Endodermal cell (in vitro differentiated cells): ENCODE results near the gene OR11A1. TPM values are rescaled to one million over a fixed set of nuclear protein-coding genes. Genes with fewer than 3 reads are reported as not detected.
A peak's percentile ranks its signal among the peaks of the same experiment; 100 is the strongest.

ENCODE experiments used
- DNase-seq: peaks from one replicate; pipeline ENCODE4 v3.0.0-alpha.2; 2017
- H3K27ac ChIP-seq: 2 replicates; pipeline ENCODE4 v1.5.1; 2013; ENCODE audit warnings: mild to moderate bottlenecking, low read depth, low read length, moderate library complexity
- H3K27me3 ChIP-seq: 2 replicates; pipeline ENCODE4 v1.6.1; 2013; ENCODE audit warnings: mild to moderate bottlenecking, low read length, moderate library complexity; ENCODE audit not compliant: insufficient read depth, control insufficient read depth, poor library complexity, severe bottlenecking
- H3K36me3 ChIP-seq: 2 replicates; pipeline ENCODE4 v1.7.0; 2013; ENCODE audit warnings: mild to moderate bottlenecking, low read length, moderate library complexity; ENCODE audit not compliant: control insufficient read depth, insufficient read depth
- H3K4me1 ChIP-seq: one replicate; pipeline ENCODE4 v1.7.0; 2013; ENCODE audit warnings: low read length; ENCODE audit not compliant: control insufficient read depth, insufficient read depth
- H3K4me3 ChIP-seq: 2 replicates; pipeline ENCODE4 v1.5.1; 2013; ENCODE audit warnings: mild to moderate bottlenecking, low read length, moderate library complexity
- H3K9ac ChIP-seq: 2 replicates; pipeline ENCODE4 v1.6.1; 2013; ENCODE audit warnings: mild to moderate bottlenecking, low read length, moderate library complexity; ENCODE audit not compliant: poor library complexity, severe bottlenecking; ENCODE audit errors: extremely low read depth
- H3K9me3 ChIP-seq: 2 replicates; pipeline ENCODE4 v1.6.1; 2013; ENCODE audit warnings: mild to moderate bottlenecking, low read length, moderate library complexity; ENCODE audit not compliant: control insufficient read depth
- H3K27ac Mint-ChIP-seq: 2 replicates; pipeline ENCODE4 v1.8.0; 2020; ENCODE audit warnings: mixed read lengths
- H3K27me3 Mint-ChIP-seq: 2 replicates; pipeline ENCODE4 v1.8.0; 2021; ENCODE audit warnings: mild to moderate bottlenecking, mixed read lengths; ENCODE audit not compliant: insufficient read depth
- H3K36me3 Mint-ChIP-seq: 2 replicates; pipeline ENCODE4 v1.8.0; 2020; ENCODE audit warnings: low read depth, mixed read lengths
- H3K4me1 Mint-ChIP-seq: 2 replicates; pipeline ENCODE4 v1.8.0; 2020; ENCODE audit warnings: mixed read lengths
- H3K4me3 Mint-ChIP-seq: 2 replicates; pipeline ENCODE4 v1.8.0; 2020; ENCODE audit warnings: mild to moderate bottlenecking, moderate library complexity, mixed read lengths
- H3K9me3 Mint-ChIP-seq: 2 replicates; pipeline ENCODE4 v1.8.0; 2020; ENCODE audit warnings: mild to moderate bottlenecking, mixed read lengths
- CTCF ChIP-seq: fragments of 200-600 bp; sonication (generic); conservative IDR thresholded peaks from 2 replicates; pipeline ENCODE4 v1.5.0; 2021; ENCODE audit warnings: antibody characterized with exemption, mild to moderate bottlenecking
- WGBS, 2 experiments: methylation state at CpG; one replicate each; pipeline versions ENCODE4 v1.1.5 to v1.1.7; 2013; ENCODE audit warnings: missing lambda C conversion rate in 2 of 2, mixed read lengths in 1 of 2; ENCODE audit not compliant: insufficient coverage in 1 of 2, insufficient read length in 1 of 2; 5-methylcytosine and 5-hydroxymethylcytosine counted together
- total RNA-seq, 2 donors: library from RNA; stranded (reverse); fragmentation: NEBNext Ultra II Directional in 1 of 2; extraction: Animal tissue kit (Norgen Biotek cat#: 25700) in 1 of 2; gene quantifications; 2 replicates in 1 of 2; 3 replicates in 1 of 2; pipeline ENCODE4 v1.2.1, GENCODE V29; 2021

OR11A1 gene
- total RNA-seq, 2 donors from 2014 or later: not detected

GRCh38 chr6:29504961-29505360, 48.1 kb upstream of the OR11A1 start:
- Mint-ChIP-seq H3K27ac (no peak overlapping the region), H3K36me3 (no peaks in the 10 kb centered on the region), H3K9me3 (no peaks in the 10 kb centered on the region), H3K4me1 (no peaks in the 10 kb centered on the region), H3K4me3 (no peak overlapping the region), H3K27me3 (no peaks in the 10 kb centered on the region)
- H3K27me3 ChIP-seq: no peaks in the 10 kb centered on the region
- H3K9me3 ChIP-seq: no peaks in the 10 kb centered on the region
- 93 to 100% methylated on average over 2 of the region's 2 CpGs for WGBS, 2 experiments
- DNase-seq: peak; percentile 22
- TF ChIP-seq CTCF: no peak
- no peak overlapping the region for H3K27ac ChIP-seq
- H3K9ac ChIP-seq: no peak overlapping the region
- no peak overlapping the region for H3K4me3 ChIP-seq
- H3K4me1 ChIP-seq: no peaks in the 10 kb centered on the region
- no peaks in the 10 kb centered on the region for H3K36me3 ChIP-seq

- Histone ChIP-seq H3K27ac (no peak overlapping the region), H3K9me3 (no peaks in the 10 kb centered on the region), H3K9ac (no peak overlapping the region), H3K36me3 (no peaks in the 10 kb centered on the region), H3K4me1 (no peaks in the 10 kb centered on the region), H3K27me3 (no peaks in the 10 kb centered on the region), H3K4me3 (no peak overlapping the region)
- no peak overlapping the region for H3K4me3 Mint-ChIP-seq
- peak; percentile 30 for DNase-seq
- H3K27me3 Mint-ChIP-seq: no peaks in the 10 kb centered on the region
- H3K36me3 Mint-ChIP-seq: no peaks in the 10 kb centered on the region
- WGBS, 2 experiments: 93 to 95% methylated on average over 3 to 5 of the region's 5 CpGs
- H3K27ac Mint-ChIP-seq: no peak overlapping the region
- TF ChIP-seq CTCF: no peak
- H3K4me1 Mint-ChIP-seq: no peaks in the 10 kb centered on the region
- no peaks in the 10 kb centered on the region for H3K9me3 Mint-ChIP-seq
Measured at GRCh38 chr6:29502597-29502996, 45.7 kb upstream of the OR11A1 start.

- no peak overlapping the region for H3K27ac Mint-ChIP-seq
- H3K9ac ChIP-seq: no peak overlapping the region
Measured at GRCh38 chr6:29502181-29502580, 45.3 kb upstream of the OR11A1 start.

More at GRCh38 chr6:29502181-29502580, 45.3 kb upstream of the OR11A1 start:
- Mint-ChIP-seq H3K4me3 (no peak overlapping the region), H3K9me3 (no peaks in the 10 kb centered on the region), H3K36me3 (no peaks in the 10 kb centered on the region), H3K4me1 (no peaks in the 10 kb centered on the region), H3K27me3 (no peaks in the 10 kb centered on the region)
- H3K4me3 ChIP-seq: no peak overlapping the region
- no peaks in the 10 kb centered on the region for H3K36me3 ChIP-seq
- H3K4me1 ChIP-seq: no peaks in the 10 kb centered on the region
- H3K27me3 ChIP-seq: no peaks in the 10 kb centered on the region
- no peaks in the 10 kb centered on the region for H3K9me3 ChIP-seq
- no peak overlapping the region for H3K27ac ChIP-seq
- 90 to 100% methylated on average over 1 to 3 of the region's 3 CpGs for WGBS, 2 experiments
- DNase-seq: peak; percentile 26
- no peak for TF ChIP-seq CTCF
